Activated CD4-positive, alpha-beta T cell treated with anti-CD3 and anti-CD28 coated beads, Interleukin-2, amount 10 ng/mL, durations not matched to agents 7 days and 5 days (primary cell): ENCODE measurements around the gene TMEM184B. TPM values are rescaled to one million over a fixed set of nuclear protein-coding genes. Genes with fewer than 3 reads are reported as not detected.

ENCODE experiments used
- CTCF ChIA-PET: fragments of 350-600 bp; sonication (Branson Sonifier 250); formaldehyde crosslinking; loops from one replicate; lab custom pipeline; 2021; ENCODE audit warnings: antibody characterized with exemption; lab: Charles Lee
- POLR2A ChIA-PET: fragments of 350-600 bp; sonication (Branson Sonifier 250); formaldehyde crosslinking; loops from one replicate; lab custom pipeline; 2021; ENCODE audit warnings: antibody characterized with exemption; lab: Charles Lee
- DNase-seq: peaks from one replicate; pipeline ENCODE4 v3.0.0-alpha.2; 2020
- H3K27ac Mint-ChIP-seq: one replicate; pipeline ENCODE4 v1.8.0; 2021; ENCODE audit warnings: mild to moderate bottlenecking, moderate library complexity, mixed read lengths
- H3K27me3 Mint-ChIP-seq: one replicate; pipeline ENCODE4 v1.8.0; 2021; ENCODE audit warnings: mixed read lengths
- H3K36me3 Mint-ChIP-seq: one replicate; pipeline ENCODE4 v1.8.0; 2021; ENCODE audit warnings: low read depth, mixed read lengths
- H3K4me1 Mint-ChIP-seq: one replicate; pipeline ENCODE4 v1.8.0; 2021; ENCODE audit warnings: mixed read lengths
- H3K4me3 Mint-ChIP-seq: one replicate; pipeline ENCODE4 v1.8.0; 2021; ENCODE audit warnings: mild to moderate bottlenecking, moderate library complexity, mixed read lengths
- H3K9me3 Mint-ChIP-seq: one replicate; pipeline ENCODE4 v1.8.0; 2021; ENCODE audit warnings: mixed read lengths
- total RNA-seq, 2 experiments: library from RNA; stranded (reverse); gene quantifications; one replicate each; pipeline ENCODE4 v1.2.3, GENCODE V29; 2021

TMEM184B gene
- total RNA-seq, 2 experiments from 2014 or later: 33.8 to 34.5 TPM

GRCh38 chr22:38221407-38221806 lies 51.4 kb downstream of the TMEM184B start:
- Mint-ChIP-seq H3K4me3 (no peak overlapping the region), H3K36me3 (peaks cover 2% of the 10 kb centered on the region), H3K9me3 (no peaks in the 10 kb centered on the region), H3K27ac (no peak overlapping the region), H3K27me3 (no peaks in the 10 kb centered on the region), H3K4me1 (peaks cover 16% of the 10 kb centered on the region)
- ChIA-PET POLR2A (no interaction called here), CTCF (no interaction called here)
- no peak for DNase-seq

- peaks cover 16% of the 10 kb centered on the region for H3K4me1 Mint-ChIP-seq
- no peaks in the 10 kb centered on the region for H3K9me3 Mint-ChIP-seq
- ChIA-PET CTCF (interaction anchor here (2.5 kb wide), 1 partner anchor 17 kb away, joined by 9 read pairs; no protein-coding TSS in a partner anchor), POLR2A (no interaction called here)
- no peak for DNase-seq
- no peak overlapping the region for H3K27ac Mint-ChIP-seq
- H3K4me3 Mint-ChIP-seq: no peak overlapping the region
- H3K36me3 Mint-ChIP-seq: peaks cover 4% of the 10 kb centered on the region
- no peaks in the 10 kb centered on the region for H3K27me3 Mint-ChIP-seq
These were observed 52.0 kb downstream of the TMEM184B start for GRCh38 chr22:38220653-38221386.

- CTCF ChIA-PET: interaction anchor here (1.2 to 2.5 kb wide), 2 partner anchors 15 to 17 kb away, joined by 3 to 9 read pairs; no protein-coding TSS in a partner anchor
- POLR2A ChIA-PET: no interaction called here
- Mint-ChIP-seq H3K36me3 (peaks cover 4% of the 10 kb centered on the region), H3K27me3 (no peaks in the 10 kb centered on the region), H3K9me3 (no peaks in the 10 kb centered on the region), H3K4me1 (peaks cover 16% of the 10 kb centered on the region), H3K4me3 (no peak overlapping the region), H3K27ac (no peak overlapping the region)
- DNase-seq: no peak
These were observed 52.6 kb downstream of the TMEM184B start for GRCh38 chr22:38220163-38220562.

GRCh38 chr22:38219632-38220031 lies 53.2 kb downstream of the TMEM184B start:
- Mint-ChIP-seq H3K4me1 (peaks cover 21% of the 10 kb centered on the region), H3K9me3 (no peaks in the 10 kb centered on the region), H3K27ac (peak overlapping the region; percentile 9), H3K27me3 (no peaks in the 10 kb centered on the region), H3K36me3 (peaks cover 4% of the 10 kb centered on the region), H3K4me3 (no peak overlapping the region)
- ChIA-PET POLR2A (no interaction called here), CTCF (interaction anchor here (0.5 to 2.5 kb wide), 3 partner anchors 15 to 99 kb away, joined by 3 to 9 read pairs (median 3); no protein-coding TSS in a partner anchor)
- no peak for DNase-seq

DNA sequence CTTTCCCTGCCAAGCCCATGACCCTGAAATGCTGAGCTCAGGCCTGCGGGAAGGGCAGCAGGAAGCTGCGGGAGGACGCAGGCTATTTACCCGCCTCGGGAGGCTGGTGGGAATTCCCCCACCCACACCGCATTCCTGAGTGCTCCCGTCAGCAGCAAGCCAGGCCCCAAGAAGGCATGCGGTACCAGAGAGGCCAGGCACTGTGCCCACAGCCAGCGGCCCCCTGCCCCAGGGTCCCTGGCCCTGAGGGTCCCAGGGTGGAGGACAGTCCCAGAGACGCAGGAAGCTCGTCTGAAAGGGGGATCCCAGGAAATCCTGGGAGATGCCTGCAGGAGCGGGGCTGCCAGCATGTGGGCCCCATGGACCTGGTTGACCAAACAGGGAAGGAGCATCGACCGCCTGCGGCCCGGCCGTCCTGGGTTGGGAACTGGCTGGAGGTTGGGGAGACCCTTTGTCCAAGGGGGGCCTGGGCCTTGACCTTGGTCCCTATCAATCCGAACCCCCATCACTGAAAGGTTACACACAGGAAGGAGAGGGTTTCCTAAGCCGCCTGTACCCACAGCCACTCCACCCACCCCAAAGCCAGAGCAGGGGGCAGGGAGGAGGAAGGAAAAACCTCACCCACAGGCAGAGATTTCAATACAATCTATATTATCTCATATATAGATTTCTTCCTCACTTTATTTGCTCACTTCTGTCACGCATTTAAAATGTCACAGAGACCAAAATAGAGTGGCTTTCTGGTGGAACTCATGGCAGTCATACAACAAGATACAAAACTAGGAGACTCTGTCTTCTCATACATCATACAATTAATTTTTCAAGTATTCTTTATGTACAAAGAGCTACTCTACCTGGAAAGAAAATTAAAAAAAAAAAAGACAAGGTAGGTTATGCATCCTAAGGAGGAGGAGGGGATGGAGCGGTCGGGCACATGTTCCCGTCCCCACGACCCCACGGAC lies 53.9 kb downstream of the TMEM184B start:
- Mint-ChIP-seq H3K4me1 (peaks cover 21% of the 10 kb centered on the region), H3K4me3 (no peak overlapping the region), H3K27me3 (no peaks in the 10 kb centered on the region), H3K27ac (peak overlapping the region; percentile 9), H3K36me3 (peaks cover 4% of the 10 kb centered on the region), H3K9me3 (no peaks in the 10 kb centered on the region)
- POLR2A ChIA-PET: no interaction called here
- DNase-seq: no peak
- CTCF ChIA-PET: interaction anchor here (0.5 to 2.5 kb wide), 3 partner anchors 15 to 99 kb away, joined by 3 to 9 read pairs (median 3); no protein-coding TSS in a partner anchor

GRCh38 chr22:38215156-38216038 lies 57.4 kb downstream of the TMEM184B start:
- POLR2A ChIA-PET: no interaction called here
- peak overlapping the region; percentile 16 for H3K4me3 Mint-ChIP-seq
- no peak for DNase-seq
- CTCF ChIA-PET: interaction anchor here (1.3 kb wide), 3 partner anchors 8 to 15 kb away, joined by 3 to 5 read pairs (median 3); no protein-coding TSS in a partner anchor
- H3K27ac Mint-ChIP-seq: peak overlapping the region; percentile 75
- peaks cover 32% of the 10 kb centered on the region for H3K4me1 Mint-ChIP-seq
- H3K36me3 Mint-ChIP-seq: peaks cover 8% of the 10 kb centered on the region
- no peaks in the 10 kb centered on the region for H3K9me3 Mint-ChIP-seq
- H3K27me3 Mint-ChIP-seq: peaks cover 4% of the 10 kb centered on the region

- Mint-ChIP-seq H3K9me3 (no peaks in the 10 kb centered on the region), H3K27me3 (peaks cover 4% of the 10 kb centered on the region), H3K27ac (no peak overlapping the region), H3K36me3 (peaks cover 8% of the 10 kb centered on the region), H3K4me3 (peak overlapping the region; percentile 43), H3K4me1 (peaks cover 33% of the 10 kb centered on the region)
- peak; percentile 61 for DNase-seq
- ChIA-PET POLR2A (no interaction called here), CTCF (interaction anchor here (0.5 to 1.3 kb wide), 4 partner anchors 10 to 65 kb away, joined by 3 to 5 read pairs (median 3); partner anchors contain the start of gene MAFF)
These were observed 58.3 kb downstream of the TMEM184B start for GRCh38 chr22:38214302-38215056.

DNA sequence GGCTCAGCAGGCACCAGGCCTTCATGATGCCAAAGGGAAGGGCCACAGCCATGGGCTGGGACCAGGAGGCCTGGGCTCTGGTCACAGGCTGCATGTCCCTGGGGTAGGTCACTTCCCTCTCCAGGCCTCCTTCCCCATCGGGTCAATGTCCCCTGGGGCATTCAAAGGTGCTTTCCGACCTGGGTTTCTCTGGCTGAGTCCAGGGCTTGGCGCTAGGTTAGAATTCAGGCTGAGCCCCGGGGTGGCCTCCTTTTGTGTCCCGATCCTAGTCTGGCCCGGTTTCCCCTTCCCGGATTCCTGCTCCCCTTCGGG lies 58.9 kb downstream of the TMEM184B start:
- Mint-ChIP-seq H3K4me3 (peak overlapping the region; percentile 43), H3K27me3 (peaks cover 4% of the 10 kb centered on the region), H3K27ac (no peak overlapping the region), H3K4me1 (peaks cover 27% of the 10 kb centered on the region), H3K9me3 (no peaks in the 10 kb centered on the region), H3K36me3 (peaks cover 8% of the 10 kb centered on the region)
- CTCF ChIA-PET: no interaction called here
- POLR2A ChIA-PET: no interaction called here
- no peak for DNase-seq

DNA sequence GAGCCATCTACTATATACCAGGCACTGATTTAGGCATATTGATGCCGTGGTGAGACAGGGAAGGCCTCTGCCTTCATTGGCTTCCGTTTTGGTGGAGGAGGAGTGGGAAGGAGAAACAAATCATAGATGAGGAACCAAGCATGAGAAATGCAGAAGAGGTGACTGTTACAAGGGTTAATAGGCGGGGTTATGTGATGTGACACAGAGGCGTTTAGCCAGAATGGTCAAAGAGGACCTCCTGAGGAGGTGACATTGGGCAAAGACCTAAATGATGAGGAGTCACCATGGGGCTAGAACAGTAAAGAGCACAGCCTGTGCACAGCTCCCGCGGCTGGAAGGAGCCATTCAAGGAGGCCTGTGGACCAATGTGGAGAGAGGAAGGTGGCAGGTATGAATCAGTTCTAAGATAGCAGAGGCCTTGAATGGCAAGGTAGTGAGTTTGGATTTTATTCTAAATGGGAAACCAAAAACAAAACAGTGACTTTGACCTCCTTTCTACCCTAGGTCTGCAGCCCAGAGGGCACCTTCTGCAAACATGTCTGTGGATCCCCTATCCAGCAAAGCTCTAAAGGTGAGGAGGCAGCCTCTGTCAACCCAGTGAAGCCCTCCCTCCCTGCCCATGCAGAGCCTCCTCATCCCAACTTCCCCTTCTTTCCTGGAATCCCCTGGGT lies 59.4 kb downstream of the TMEM184B start:
- no peak for DNase-seq
- H3K4me1 Mint-ChIP-seq: peaks cover 29% of the 10 kb centered on the region
- peaks cover 8% of the 10 kb centered on the region for H3K36me3 Mint-ChIP-seq
- ChIA-PET POLR2A (no interaction called here), CTCF (no interaction called here)
- H3K27me3 Mint-ChIP-seq: peaks cover 4% of the 10 kb centered on the region
- no peaks in the 10 kb centered on the region for H3K9me3 Mint-ChIP-seq
- H3K27ac Mint-ChIP-seq: no peak overlapping the region
- no peak overlapping the region for H3K4me3 Mint-ChIP-seq

GRCh38 chr22:38212442-38212841 lies 60.4 kb downstream of the TMEM184B start:
- DNase-seq: no peak
- Mint-ChIP-seq H3K27ac (no peak overlapping the region), H3K36me3 (peaks cover 8% of the 10 kb centered on the region), H3K9me3 (no peaks in the 10 kb centered on the region), H3K4me1 (peaks cover 21% of the 10 kb centered on the region), H3K27me3 (peaks cover 4% of the 10 kb centered on the region), H3K4me3 (no peak overlapping the region)
- ChIA-PET POLR2A (no interaction called here), CTCF (interaction anchor here (1.0 to 1.2 kb wide), 2 partner anchors 9 to 34 kb away, joined by 3 read pairs; no protein-coding TSS in a partner anchor)

GRCh38 chr22:38211556-38211955 lies 61.3 kb downstream of the TMEM184B start:
- peaks cover 4% of the 10 kb centered on the region for H3K27me3 Mint-ChIP-seq
- no peak for DNase-seq
- H3K4me3 Mint-ChIP-seq: no peak overlapping the region
- peaks cover 21% of the 10 kb centered on the region for H3K4me1 Mint-ChIP-seq
- ChIA-PET CTCF (interaction anchor here (0.8 to 1.2 kb wide), 2 partner anchors 9 to 28 kb away, joined by 3 read pairs; no protein-coding TSS in a partner anchor), POLR2A (no interaction called here)
- no peak overlapping the region for H3K27ac Mint-ChIP-seq
- no peaks in the 10 kb centered on the region for H3K9me3 Mint-ChIP-seq
- H3K36me3 Mint-ChIP-seq: peaks cover 7% of the 10 kb centered on the region
